BLaER1 treated with 17β-estradiol and CSF1 and Interleukin-3, amounts not matched to agents 10 nM and 100 nM (cell line): ENCODE data around the gene UBL5.

ENCODE experiments used
- H3K27ac ChIP-seq, 11 experiments: shearing (Covaris generic); formaldehyde crosslinking; 2 replicates each; pipeline ENCODE4 v1.8.1; 2022
- H3K27me3 ChIP-seq, 11 experiments: shearing (Covaris generic); formaldehyde crosslinking; 2 replicates each; pipeline ENCODE4 v1.8.1; 2022
- H3K36me3 ChIP-seq, 11 experiments: shearing (Covaris generic); formaldehyde crosslinking; 2 replicates each; pipeline ENCODE4 v1.8.1; 2022
- H3K4me1 ChIP-seq, 10 experiments: shearing (Covaris generic); formaldehyde crosslinking; 2 replicates each; pipeline ENCODE4 v1.8.1; 2022
- H3K4me2 ChIP-seq, 11 experiments: shearing (Covaris generic); formaldehyde crosslinking; 2 replicates each; pipeline ENCODE4 v1.8.1; 2022
- H3K4me3 ChIP-seq, 10 experiments: shearing (Covaris generic); formaldehyde crosslinking; 2 replicates each; pipeline ENCODE4 v1.8.1; 2022
- H3K9ac ChIP-seq, 11 experiments: shearing (Covaris generic); formaldehyde crosslinking; 2 replicates each; pipeline ENCODE4 v1.8.1; 2022
- H3K9me3 ChIP-seq, 11 experiments: shearing (Covaris generic); formaldehyde crosslinking; replicated peaks in 1 of 11; 2 replicates each; pipeline ENCODE4 v1.8.1; 2022
- H4K20me1 ChIP-seq, 11 experiments: shearing (Covaris generic); formaldehyde crosslinking; 2 replicates each; pipeline ENCODE4 v1.8.1; 2022
- Cebpa-rat ChIP-seq, 11 experiments: shearing (Covaris generic); IDR thresholded peaks; 2 replicates each; pipeline ENCODE4 v1.8.1; 2022

The UBL5 gene

DNA sequence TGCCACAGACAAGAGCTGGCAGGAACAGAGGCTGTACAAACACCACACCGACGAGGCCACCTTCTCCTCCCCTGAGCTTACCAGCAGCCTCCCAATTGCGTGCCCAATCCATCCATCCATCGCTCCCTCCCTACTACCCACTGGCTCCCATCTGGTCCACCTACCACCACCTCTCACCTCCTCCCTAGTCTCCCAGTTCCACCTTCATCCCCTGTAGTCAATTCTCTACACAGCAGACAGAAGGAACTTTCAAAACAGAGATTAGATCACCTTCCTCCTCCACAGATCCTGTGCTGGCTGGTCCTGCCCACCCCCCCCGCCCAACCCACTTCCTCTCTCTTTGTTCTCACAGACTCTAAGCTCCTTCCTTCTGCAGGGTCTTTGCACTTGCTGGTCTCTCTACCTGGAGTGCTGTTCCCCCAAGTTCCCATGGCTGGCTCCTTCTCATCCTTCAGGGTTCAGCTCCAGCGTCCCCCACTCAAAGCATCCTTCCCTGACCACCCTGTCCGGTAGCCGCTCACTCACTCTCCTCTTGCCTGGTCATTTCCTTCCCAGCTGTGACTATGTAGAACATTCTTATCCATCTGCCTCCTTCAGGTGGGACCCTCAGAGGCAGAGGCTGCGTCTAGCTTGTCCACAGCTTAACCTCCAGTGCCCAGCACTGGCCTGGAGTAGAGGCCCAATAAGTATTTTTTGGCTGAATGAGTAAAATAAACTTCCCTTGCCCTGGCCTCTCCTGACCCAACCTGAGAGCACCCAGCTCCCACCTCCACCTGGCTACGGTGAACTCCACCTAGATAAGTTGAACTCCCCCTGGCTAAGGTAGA is 30.4 kb downstream of the UBL5 start:
- H3K36me3 ChIP-seq = peaks cover 0 to 15% (median 6%) of the 10 kb centered on the region in 11 experiments; a peak in 6 of 22 replicates
- H3K4me1 ChIP-seq = peaks cover 11 to 18% (median 14%) of the 10 kb centered on the region in 10 experiments; a peak in 19 of 20 replicates
- no peak for TF ChIP-seq Cebpa-rat (IDR thresholded peaks at IDR 0.05)
- H3K4me3 ChIP-seq = no peak overlapping the region
- H3K9me3 ChIP-seq = no peaks in the 10 kb centered on the region
- no peaks in the 10 kb centered on the region; a peak in 1 of 22 replicates for H4K20me1 ChIP-seq
- H3K4me2 ChIP-seq = peak overlapping the region; percentile 24 to 64 (median 43); a peak in 15 of 22 replicates
- H3K27me3 ChIP-seq = no peaks in the 10 kb centered on the region
- H3K27ac ChIP-seq = peak overlapping the region in 2 of 11 experiments; percentile 38 to 47; a peak in 5 of 22 replicates
- no peak overlapping the region for H3K9ac ChIP-seq

DNA sequence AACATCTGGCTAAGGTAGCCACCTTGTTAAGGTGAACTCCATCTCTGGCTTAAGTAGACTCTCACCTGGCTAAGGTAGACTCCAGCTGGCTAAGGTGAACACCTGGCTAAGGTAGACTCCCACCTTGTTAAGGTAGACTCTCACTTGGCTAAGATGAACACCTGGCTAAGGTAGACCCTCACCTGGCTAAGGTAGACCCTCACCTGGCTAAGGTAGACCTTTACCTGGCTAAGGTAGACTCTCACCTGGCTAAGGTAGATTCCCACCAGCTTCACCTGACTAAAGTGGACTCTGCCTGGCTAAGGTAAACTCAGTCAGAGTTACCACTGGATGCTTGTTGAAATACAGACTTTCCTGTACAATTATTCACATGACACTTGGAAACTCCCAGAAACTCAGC is 31.0 kb downstream of the UBL5 start:
- Histone ChIP-seq H3K27ac (peak overlapping the region in 2 of 11 experiments; percentile 38 to 47; a peak in 1 of 22 replicates), H3K27me3 (no peaks in the 10 kb centered on the region), H3K4me1 (peaks cover 11 to 18% (median 14%) of the 10 kb centered on the region in 10 experiments; a peak in 19 of 20 replicates), H3K4me2 (peak overlapping the region in 8 of 11 experiments; percentile 10 to 64 (median 45); a peak in 12 of 22 replicates), H3K9ac (no peak overlapping the region), H3K4me3 (no peak overlapping the region), H4K20me1 (no peaks in the 10 kb centered on the region; a peak in 1 of 22 replicates), H3K36me3 (peaks cover 0 to 15% (median 6%) of the 10 kb centered on the region in 11 experiments; a peak in 6 of 22 replicates), H3K9me3 (no peaks in the 10 kb centered on the region)
- TF ChIP-seq Cebpa-rat (IDR thresholded peaks at IDR 0.05) = no peak

DNA sequence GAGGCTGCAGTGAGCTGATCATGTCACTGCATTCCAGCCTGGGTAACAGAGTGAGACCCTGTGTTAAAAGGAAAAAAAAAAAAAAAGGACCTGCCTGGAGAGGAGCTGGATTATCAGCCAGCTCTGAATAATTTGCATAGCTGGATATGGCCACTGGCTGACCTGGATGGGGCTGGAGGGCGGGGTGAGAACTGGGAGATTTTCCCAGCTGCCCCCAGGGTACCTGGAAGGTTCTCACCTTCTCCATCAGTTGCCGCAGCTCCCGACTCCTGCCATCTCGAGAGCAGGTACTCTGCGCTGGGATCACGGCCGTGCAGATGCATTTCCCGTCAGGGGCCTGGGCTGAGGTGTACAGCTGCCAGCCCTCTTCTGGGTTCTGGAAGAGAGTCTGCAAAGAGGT is 32.7 kb downstream of the UBL5 start:
- Histone ChIP-seq H4K20me1 (no peaks in the 10 kb centered on the region), H3K4me2 (no peak overlapping the region), H3K27ac (no peak overlapping the region), H3K27me3 (no peaks in the 10 kb centered on the region), H3K9me3 (no peaks in the 10 kb centered on the region), H3K36me3 (peaks cover 0 to 9% (median 0%) of the 10 kb centered on the region in 11 experiments; a peak in 1 of 22 replicates), H3K4me1 (peaks cover 11 to 18% (median 14%) of the 10 kb centered on the region in 10 experiments; a peak in 19 of 20 replicates), H3K9ac (no peak overlapping the region), H3K4me3 (no peak overlapping the region)
- no peak for TF ChIP-seq Cebpa-rat (IDR thresholded peaks at IDR 0.05)

DNA sequence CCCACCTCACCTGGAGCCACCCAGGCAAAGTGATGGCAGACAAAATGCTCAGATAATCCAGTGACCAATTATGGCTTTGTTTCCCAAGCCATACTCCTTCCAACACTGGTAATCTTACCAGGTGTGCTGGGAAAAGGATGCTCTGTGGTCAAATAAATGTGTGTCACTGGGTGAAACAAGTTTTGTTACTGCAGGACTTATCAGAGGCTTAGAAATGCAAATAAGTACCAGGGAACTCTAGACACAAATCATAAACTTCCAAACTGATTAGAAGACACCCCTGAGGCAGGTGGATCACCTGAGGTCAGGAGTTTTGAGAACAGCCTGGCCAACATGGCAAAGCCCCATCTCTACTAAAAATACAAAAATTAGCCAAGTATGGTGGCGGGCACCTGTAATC is 33.8 kb downstream of the UBL5 start:
- peaks cover 15 to 24% (median 20%) of the 10 kb centered on the region in 10 experiments for H3K4me1 ChIP-seq
- no peaks in the 10 kb centered on the region for H3K9me3 ChIP-seq
- H3K27ac ChIP-seq = no peak overlapping the region
- no peak overlapping the region for H3K9ac ChIP-seq
- no peaks in the 10 kb centered on the region for H3K27me3 ChIP-seq
- H3K4me2 ChIP-seq = no peak overlapping the region
- TF ChIP-seq Cebpa-rat (IDR thresholded peaks at IDR 0.05) = no peak
- H3K4me3 ChIP-seq = no peak overlapping the region
- H3K36me3 ChIP-seq = peaks cover 0 to 7% (median 0%) of the 10 kb centered on the region in 11 experiments; a peak in 1 of 22 replicates
- H4K20me1 ChIP-seq = no peaks in the 10 kb centered on the region

GRCh38 chr19:9862938-9863337 is 35.2 kb downstream of the UBL5 start:
- Histone ChIP-seq H3K27me3 (no peaks in the 10 kb centered on the region), H3K27ac (no peak overlapping the region), H3K9me3 (no peaks in the 10 kb centered on the region), H3K36me3 (no peaks in the 10 kb centered on the region), H3K9ac (no peak overlapping the region), H4K20me1 (no peaks in the 10 kb centered on the region), H3K4me2 (no peak overlapping the region), H3K4me3 (no peak overlapping the region), H3K4me1 (peaks cover 9 to 25% (median 18%) of the 10 kb centered on the region in 10 experiments)
- TF ChIP-seq Cebpa-rat (IDR thresholded peaks at IDR 0.05) = no peak

DNA sequence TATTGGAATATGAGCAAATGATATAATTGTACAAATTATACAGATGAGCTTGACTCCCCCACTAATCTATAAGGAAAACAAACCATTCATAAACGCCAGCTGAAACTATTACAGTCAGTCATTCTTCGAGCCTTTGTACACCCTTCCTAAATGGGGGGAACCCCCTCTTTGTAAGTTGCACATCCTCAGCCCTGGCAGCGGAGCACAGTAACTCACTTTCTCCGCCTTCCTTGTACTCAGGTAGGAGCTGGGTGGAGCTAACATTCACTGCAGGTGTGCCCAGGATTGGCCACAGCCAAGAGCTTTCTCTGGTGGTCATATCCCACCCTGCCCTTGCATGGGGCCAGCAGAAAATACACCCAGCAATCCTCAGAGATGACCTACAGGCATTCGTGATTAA is 36.0 kb downstream of the UBL5 start:
- Histone ChIP-seq H3K27ac (no peak overlapping the region), H3K27me3 (no peaks in the 10 kb centered on the region), H4K20me1 (no peaks in the 10 kb centered on the region), H3K36me3 (no peaks in the 10 kb centered on the region), H3K4me1 (peaks cover 1 to 17% (median 10%) of the 10 kb centered on the region in 10 experiments; a peak in 19 of 20 replicates), H3K4me3 (no peak overlapping the region), H3K4me2 (no peak overlapping the region), H3K9ac (no peak overlapping the region), H3K9me3 (no peaks in the 10 kb centered on the region)
- TF ChIP-seq Cebpa-rat (IDR thresholded peaks at IDR 0.05) = no peak

DNA sequence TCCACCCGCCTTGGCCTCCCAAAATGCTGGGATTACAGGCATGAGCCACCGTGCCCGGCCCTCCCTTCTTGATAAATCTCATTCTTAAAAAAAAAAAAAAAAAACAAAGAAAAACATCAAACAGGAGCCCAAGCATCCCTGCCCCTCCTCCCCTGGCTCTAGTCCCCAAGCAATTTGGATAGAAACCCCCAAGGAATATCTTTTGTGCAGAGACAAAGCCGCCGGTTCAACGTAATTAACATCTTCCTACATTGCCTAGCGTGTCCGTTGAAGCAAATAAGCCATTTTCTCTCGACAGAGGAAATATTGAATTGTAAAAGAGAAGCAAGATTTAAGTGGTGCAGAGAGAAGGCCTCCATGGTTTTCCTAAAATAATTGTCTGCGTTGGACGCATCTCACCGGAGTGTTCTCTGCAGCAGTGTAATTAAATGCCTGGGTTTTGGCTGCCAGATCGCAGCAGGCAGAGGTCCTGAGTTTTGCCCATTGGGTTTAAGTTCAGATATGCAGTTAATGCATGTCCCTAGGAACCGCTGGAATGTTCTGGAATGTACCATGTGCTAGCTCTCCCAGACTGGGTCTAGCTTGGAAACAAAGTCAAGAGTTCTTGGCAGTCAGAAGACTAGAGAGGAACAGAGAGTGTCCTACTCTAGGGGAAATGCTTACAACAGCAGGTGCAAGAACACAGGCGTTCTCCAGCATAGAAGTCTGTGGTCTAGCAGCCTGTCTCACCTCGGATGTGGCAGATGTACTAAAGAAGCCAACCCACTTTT is 38.2 kb downstream of the UBL5 start:
- H3K4me1 ChIP-seq = peaks cover 0 to 17% (median 11%) of the 10 kb centered on the region in 10 experiments; a peak in 14 of 20 replicates
- no peaks in the 10 kb centered on the region for H3K27me3 ChIP-seq
- H3K9ac ChIP-seq = no peak overlapping the region
- H3K36me3 ChIP-seq = no peaks in the 10 kb centered on the region
- H3K27ac ChIP-seq = no peak overlapping the region
- no peaks in the 10 kb centered on the region for H4K20me1 ChIP-seq
- H3K4me3 ChIP-seq = no peak overlapping the region
- H3K4me2 ChIP-seq = peak overlapping the region in 4 of 11 experiments; percentile 5 to 19 (median 14); a peak in 3 of 22 replicates
- no peaks in the 10 kb centered on the region for H3K9me3 ChIP-seq
- TF ChIP-seq Cebpa-rat (IDR thresholded peaks at IDR 0.05) = no peak

- H3K27me3 ChIP-seq = no peaks in the 10 kb centered on the region
- no peaks in the 10 kb centered on the region for H4K20me1 ChIP-seq
- no peaks in the 10 kb centered on the region for H3K36me3 ChIP-seq
- no peak overlapping the region for H3K9ac ChIP-seq
- no peak overlapping the region for H3K27ac ChIP-seq
- no peak overlapping the region for H3K4me3 ChIP-seq
- no peak overlapping the region for H3K4me2 ChIP-seq
- H3K4me1 ChIP-seq = peaks cover 0 to 17% (median 11%) of the 10 kb centered on the region in 10 experiments; a peak in 14 of 20 replicates
- TF ChIP-seq Cebpa-rat (IDR thresholded peaks at IDR 0.05) = no peak
- H3K9me3 ChIP-seq = no peaks in the 10 kb centered on the region
These were observed 41.4 kb downstream of the UBL5 start for GRCh38 chr19:9868983-9869617.
